Liver (tissue), 9 donors: ENCODE data around the gene HID1. TPM values are rescaled to one million over a fixed set of nuclear protein-coding genes. Genes with fewer than 3 reads are reported as not detected.

ENCODE experiments used
- DNase-seq: peaks from one replicate; pipeline ENCODE4 v3.0.0-alpha.2; 2017; ENCODE audit warnings: low spot score
- H3K27ac ChIP-seq, 2 donors: one replicate each; pipeline ENCODE4 v1.7.0; 2013; ENCODE audit warnings: inconsistent platforms in 2 of 2, low read length in 2 of 2, control low read depth in 1 of 2, low read depth in 1 of 2, mild to moderate bottlenecking in 1 of 2
- H3K27me3 ChIP-seq, 4 donors: one replicate each; pipeline versions ENCODE4 v1.6.1 to v1.7.0; 2013; ENCODE audit warnings: low read length in 3 of 4, inconsistent platforms in 1 of 4, mild to moderate bottlenecking in 1 of 4, moderate library complexity in 1 of 4; ENCODE audit not compliant: control insufficient read depth in 4 of 4, insufficient read depth in 4 of 4
- H3K36me3 ChIP-seq, 4 donors: one replicate each; pipeline versions ENCODE4 v1.6.1 to v1.7.0; 2013; ENCODE audit warnings: low read length in 3 of 4, mild to moderate bottlenecking in 3 of 4, low read depth in 1 of 4, moderate library complexity in 1 of 4; ENCODE audit not compliant: control insufficient read depth in 4 of 4, insufficient read depth in 3 of 4
- H3K4me1 ChIP-seq, 4 donors: one replicate each; pipeline versions ENCODE4 v1.6.1 to v1.7.0; 2013; ENCODE audit warnings: low read length in 3 of 4, mild to moderate bottlenecking in 3 of 4, moderate library complexity in 1 of 4; ENCODE audit not compliant: control insufficient read depth in 4 of 4, insufficient read depth in 4 of 4
- H3K4me3 ChIP-seq, 3 donors: one replicate each; pipeline versions ENCODE4 v1.6.1 to v1.7.0; 2013; ENCODE audit warnings: low read length in 3 of 3, control low read depth in 1 of 3, low read depth in 1 of 3, mild to moderate bottlenecking in 1 of 3
- H3K9ac ChIP-seq, 2 donors: one replicate each; pipeline ENCODE4 v1.7.0; 2013; ENCODE audit warnings: low read length in 2 of 2, mild to moderate bottlenecking in 2 of 2, moderate library complexity in 2 of 2, control low read depth in 1 of 2, low read depth in 1 of 2
- H3K9me3 ChIP-seq, 4 donors: one replicate each; pipeline versions ENCODE4 v1.6.1 to v1.7.0; 2013; ENCODE audit warnings: low read length in 3 of 4; ENCODE audit not compliant: control insufficient read depth in 4 of 4
- EGR1 ChIP-seq, 2 donors: IDR thresholded peaks; 2 replicates each; pipeline ENCODE4 v1.6.1; 2016 to 2018; ENCODE audit warnings: antibody characterized with exemption in 2 of 2, low read depth in 2 of 2
- FOXA2 ChIP-seq: IDR thresholded peaks from 2 replicates; pipeline ENCODE4 v1.6.1; 2016; ENCODE audit warnings: antibody characterized with exemption
- GABPA ChIP-seq, 2 donors: IDR thresholded peaks in 1 of 2; conservative IDR thresholded peaks in 1 of 2; 2 replicates each; pipeline ENCODE4 v1.6.1; 2016; ENCODE audit warnings: antibody characterized with exemption in 2 of 2, mild to moderate bottlenecking in 1 of 2, moderate library complexity in 1 of 2
- HNF4A ChIP-seq, 2 donors: conservative IDR thresholded peaks; 2 replicates each; pipeline ENCODE4 v1.6.1; 2016; ENCODE audit warnings: antibody characterized with exemption in 2 of 2, mild to moderate bottlenecking in 2 of 2
- HNF4G ChIP-seq: IDR thresholded peaks from 2 replicates; pipeline ENCODE4 v1.6.1; 2016; ENCODE audit warnings: antibody characterized with exemption
- JUND ChIP-seq, 2 donors: IDR thresholded peaks; 2 replicates each; pipeline ENCODE4 v1.6.1; 2016; ENCODE audit warnings: antibody characterized with exemption in 2 of 2
- NR2F2 ChIP-seq: IDR thresholded peaks from 2 replicates; pipeline ENCODE4 v1.6.1; 2016; ENCODE audit warnings: antibody characterized with exemption
- RXRA ChIP-seq, 2 donors: IDR thresholded peaks; 2 replicates each; pipeline ENCODE4 v1.6.1; 2017 to 2018; ENCODE audit warnings: antibody characterized with exemption in 2 of 2, mild to moderate bottlenecking in 1 of 2
- SP1 ChIP-seq: IDR thresholded peaks from 2 replicates; pipeline ENCODE4 v1.6.1; 2018; ENCODE audit warnings: antibody characterized with exemption, mild to moderate bottlenecking
- TAF1 ChIP-seq: conservative IDR thresholded peaks from 2 replicates; pipeline ENCODE4 v1.6.1; 2016; ENCODE audit warnings: antibody characterized with exemption, mild to moderate bottlenecking
- YY1 ChIP-seq: IDR thresholded peaks from 2 replicates; pipeline ENCODE4 v1.6.1; 2016; ENCODE audit warnings: antibody characterized with exemption, mild to moderate bottlenecking
- WGBS: extraction: QIAGEN DNeasy Blood & Tissue Kit; methylation state at CpG from one replicate; pipeline ENCODE4 v1.1.7; 2013; 5-methylcytosine and 5-hydroxymethylcytosine counted together
- polyA plus RNA-seq, 2 donors: library from polyadenylated mRNA; stranded (reverse) in 1 of 2; unstranded in 1 of 2; fragments of 200-250 nt in 1 of 2; fragments of >200 nt in 1 of 2; fragmentation: Nextera tagmentation in 1 of 2; extraction: Ambion mirVana in 1 of 2; gene quantifications; one replicate each; pipeline versions ENCODE4 v1.2.1 to v1.2.3, GENCODE V29; 2013 to 2015
- total RNA-seq, 2 donors: library from RNA; depleted of rRNA; stranded (reverse); fragments of >200 nt; gene quantifications; one replicate each; pipeline ENCODE4 v1.2.3, GENCODE V29; 2014
- TF ChIP-seq, protein P1 (sequence below): IDR thresholded peaks from 2 replicates; pipeline ENCODE4 v1.6.1; 2016; ENCODE audit warnings: antibody characterized with exemption
- TF ChIP-seq, protein P2 (sequence below): IDR thresholded peaks from 2 replicates; pipeline ENCODE4 v1.6.1; 2016; ENCODE audit warnings: antibody characterized with exemption
- TF ChIP-seq, protein P3 (sequence below): IDR thresholded peaks from 2 replicates; pipeline ENCODE4 v1.6.1; 2016; ENCODE audit warnings: antibody characterized with exemption, mild to moderate bottlenecking
- TF ChIP-seq, protein P4 (sequence below): fragments of 150-350 bp; IDR thresholded peaks from 2 replicates; pipeline ENCODE4 v1.5.1; 2017; ENCODE audit warnings: improper control_type of control experiment, low read depth, low read length; ENCODE audit not compliant: missing input control
- TF ChIP-seq, protein P5 (sequence below): IDR thresholded peaks from 2 replicates; pipeline ENCODE4 v1.6.1; 2016; ENCODE audit warnings: antibody characterized with exemption
- donor health status: healthy.
- donor health status: healthy.
- donor health status: healthy.
- donor health status: healthy.
- donor health status: healthy.

Gene HID1
- total and polyA plus RNA-seq, 4 donors = 2.7 to 6.2 (median 3.7) TPM

DNA sequence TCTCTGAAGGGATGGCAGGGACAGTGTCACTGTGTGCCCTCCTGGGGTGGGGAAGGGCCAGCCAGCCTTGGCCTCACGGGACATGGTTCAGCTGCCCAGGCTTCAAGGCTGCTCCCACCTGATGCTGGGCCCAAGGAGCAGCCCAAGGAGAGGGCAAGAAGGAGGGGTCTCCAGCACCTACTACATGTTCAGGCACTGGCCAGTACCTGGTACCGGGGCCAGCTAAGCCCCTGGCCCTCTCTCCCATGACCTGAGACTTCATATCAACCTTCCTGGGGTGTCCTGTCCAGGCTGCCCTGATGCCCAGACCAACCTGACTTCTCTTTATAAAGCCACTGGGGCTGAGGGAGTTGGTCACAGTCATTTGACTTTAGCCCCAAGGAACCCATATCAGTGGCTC lies 50.8 kb downstream of the HID1 start:
- Histone ChIP-seq H3K4me1 (peaks cover 2 to 8% (median 6%) of the 10 kb centered on the region in 4 donors), H3K27me3 (peaks cover 2 to 10% (median 5%) of the 10 kb centered on the region in 4 donors), H3K9ac (no peak overlapping the region), H3K27ac (no peak overlapping the region), H3K4me3 (no peak overlapping the region), H3K36me3 (no peaks in the 10 kb centered on the region), H3K9me3 (no peaks in the 10 kb centered on the region)
- TF ChIP-seq, protein P1, sequence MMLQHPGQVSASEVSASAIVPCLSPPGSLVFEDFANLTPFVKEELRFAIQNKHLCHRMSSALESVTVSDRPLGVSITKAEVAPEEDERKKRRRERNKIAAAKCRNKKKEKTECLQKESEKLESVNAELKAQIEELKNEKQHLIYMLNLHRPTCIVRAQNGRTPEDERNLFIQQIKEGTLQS = no peak
- TF ChIP-seq NR2F2 (no peak), YY1 (no peak), SP1 (no peak), HNF4G (no peak), EGR1 (IDR thresholded peaks at IDR 0.05; ENCODE audit: low read depth in 2 of 2) (no peak), TAF1 (no peak), FOXA2 (no peak), GABPA (IDR thresholded peaks at IDR 0.05 in 1 of 2, conservative IDR thresholded peaks at IDR 0.05 in 1 of 2) (no peak), HNF4A (conservative IDR thresholded peaks at IDR 0.05) (no peak), RXRA (IDR thresholded peaks at IDR 0.05) (no peak), JUND (IDR thresholded peaks at IDR 0.05) (no peak)
- TF ChIP-seq, protein P2, sequence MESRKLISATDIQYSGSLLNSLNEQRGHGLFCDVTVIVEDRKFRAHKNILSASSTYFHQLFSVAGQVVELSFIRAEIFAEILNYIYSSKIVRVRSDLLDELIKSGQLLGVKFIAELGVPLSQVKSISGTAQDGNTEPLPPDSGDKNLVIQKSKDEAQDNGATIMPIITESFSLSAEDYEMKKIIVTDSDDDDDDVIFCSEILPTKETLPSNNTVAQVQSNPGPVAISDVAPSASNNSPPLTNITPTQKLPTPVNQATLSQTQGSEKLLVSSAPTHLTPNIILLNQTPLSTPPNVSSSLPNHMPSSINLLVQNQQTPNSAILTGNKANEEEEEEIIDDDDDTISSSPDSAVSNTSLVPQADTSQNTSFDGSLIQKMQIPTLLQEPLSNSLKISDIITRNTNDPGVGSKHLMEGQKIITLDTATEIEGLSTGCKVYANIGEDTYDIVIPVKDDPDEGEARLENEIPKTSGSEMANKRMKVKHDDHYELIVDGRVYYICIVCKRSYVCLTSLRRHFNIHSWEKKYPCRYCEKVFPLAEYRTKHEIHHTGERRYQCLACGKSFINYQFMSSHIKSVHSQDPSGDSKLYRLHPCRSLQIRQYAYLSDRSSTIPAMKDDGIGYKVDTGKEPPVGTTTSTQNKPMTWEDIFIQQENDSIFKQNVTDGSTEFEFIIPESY = no peak
- TF ChIP-seq, protein P3, sequence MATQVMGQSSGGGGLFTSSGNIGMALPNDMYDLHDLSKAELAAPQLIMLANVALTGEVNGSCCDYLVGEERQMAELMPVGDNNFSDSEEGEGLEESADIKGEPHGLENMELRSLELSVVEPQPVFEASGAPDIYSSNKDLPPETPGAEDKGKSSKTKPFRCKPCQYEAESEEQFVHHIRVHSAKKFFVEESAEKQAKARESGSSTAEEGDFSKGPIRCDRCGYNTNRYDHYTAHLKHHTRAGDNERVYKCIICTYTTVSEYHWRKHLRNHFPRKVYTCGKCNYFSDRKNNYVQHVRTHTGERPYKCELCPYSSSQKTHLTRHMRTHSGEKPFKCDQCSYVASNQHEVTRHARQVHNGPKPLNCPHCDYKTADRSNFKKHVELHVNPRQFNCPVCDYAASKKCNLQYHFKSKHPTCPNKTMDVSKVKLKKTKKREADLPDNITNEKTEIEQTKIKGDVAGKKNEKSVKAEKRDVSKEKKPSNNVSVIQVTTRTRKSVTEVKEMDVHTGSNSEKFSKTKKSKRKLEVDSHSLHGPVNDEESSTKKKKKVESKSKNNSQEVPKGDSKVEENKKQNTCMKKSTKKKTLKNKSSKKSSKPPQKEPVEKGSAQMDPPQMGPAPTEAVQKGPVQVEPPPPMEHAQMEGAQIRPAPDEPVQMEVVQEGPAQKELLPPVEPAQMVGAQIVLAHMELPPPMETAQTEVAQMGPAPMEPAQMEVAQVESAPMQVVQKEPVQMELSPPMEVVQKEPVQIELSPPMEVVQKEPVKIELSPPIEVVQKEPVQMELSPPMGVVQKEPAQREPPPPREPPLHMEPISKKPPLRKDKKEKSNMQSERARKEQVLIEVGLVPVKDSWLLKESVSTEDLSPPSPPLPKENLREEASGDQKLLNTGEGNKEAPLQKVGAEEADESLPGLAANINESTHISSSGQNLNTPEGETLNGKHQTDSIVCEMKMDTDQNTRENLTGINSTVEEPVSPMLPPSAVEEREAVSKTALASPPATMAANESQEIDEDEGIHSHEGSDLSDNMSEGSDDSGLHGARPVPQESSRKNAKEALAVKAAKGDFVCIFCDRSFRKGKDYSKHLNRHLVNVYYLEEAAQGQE = no peak
- TF ChIP-seq, protein P4, sequence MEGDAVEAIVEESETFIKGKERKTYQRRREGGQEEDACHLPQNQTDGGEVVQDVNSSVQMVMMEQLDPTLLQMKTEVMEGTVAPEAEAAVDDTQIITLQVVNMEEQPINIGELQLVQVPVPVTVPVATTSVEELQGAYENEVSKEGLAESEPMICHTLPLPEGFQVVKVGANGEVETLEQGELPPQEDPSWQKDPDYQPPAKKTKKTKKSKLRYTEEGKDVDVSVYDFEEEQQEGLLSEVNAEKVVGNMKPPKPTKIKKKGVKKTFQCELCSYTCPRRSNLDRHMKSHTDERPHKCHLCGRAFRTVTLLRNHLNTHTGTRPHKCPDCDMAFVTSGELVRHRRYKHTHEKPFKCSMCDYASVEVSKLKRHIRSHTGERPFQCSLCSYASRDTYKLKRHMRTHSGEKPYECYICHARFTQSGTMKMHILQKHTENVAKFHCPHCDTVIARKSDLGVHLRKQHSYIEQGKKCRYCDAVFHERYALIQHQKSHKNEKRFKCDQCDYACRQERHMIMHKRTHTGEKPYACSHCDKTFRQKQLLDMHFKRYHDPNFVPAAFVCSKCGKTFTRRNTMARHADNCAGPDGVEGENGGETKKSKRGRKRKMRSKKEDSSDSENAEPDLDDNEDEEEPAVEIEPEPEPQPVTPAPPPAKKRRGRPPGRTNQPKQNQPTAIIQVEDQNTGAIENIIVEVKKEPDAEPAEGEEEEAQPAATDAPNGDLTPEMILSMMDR = no peak
- TF ChIP-seq, protein P5, sequence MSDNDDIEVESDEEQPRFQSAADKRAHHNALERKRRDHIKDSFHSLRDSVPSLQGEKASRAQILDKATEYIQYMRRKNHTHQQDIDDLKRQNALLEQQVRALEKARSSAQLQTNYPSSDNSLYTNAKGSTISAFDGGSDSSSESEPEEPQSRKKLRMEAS = no peak
- no peak for DNase-seq
- 93% methylated on average over 2 of the region's 2 CpGs for WGBS
